Mucosa of descending colon (tissue), 3 donors: ENCODE data around the gene RAB11FIP2. TPM values are rescaled to one million over a fixed set of nuclear protein-coding genes. Genes with fewer than 3 reads are reported as not detected.

Experiments
- ATAC-seq: fragments of 200-7000 bp; cut with Tn5 transposase; one replicate; pipeline ENCODE4 v1.9.1; 2020; ENCODE audit warnings: mild to moderate bottlenecking, moderate library complexity
- DNase-seq, 3 donors: peaks; one replicate each; pipeline ENCODE4 v3.0.0-alpha.2; 2020
- H3K36me3 ChIP-seq: fragments of 200-600 bp; one replicate; pipeline ENCODE4 v1.8.0; 2021; ENCODE audit warnings: low read depth, mild to moderate bottlenecking
- H3K4me1 ChIP-seq: fragments of 200-600 bp; one replicate; pipeline ENCODE4 v1.8.0; 2021; ENCODE audit warnings: low read depth, mild to moderate bottlenecking
- H3K4me3 ChIP-seq: fragments of 200-600 bp; one replicate; pipeline ENCODE4 v1.8.0; 2021; ENCODE audit warnings: mild to moderate bottlenecking
- H3K9me3 ChIP-seq: fragments of 200-600 bp; one replicate; pipeline ENCODE4 v1.8.0; 2021; ENCODE audit warnings: mild to moderate bottlenecking
- intact Hi-C, 2 donors: fragments of 100-400 bp; cut with DNase I in 1 of 2; cut with micrococcal nuclease in 1 of 2; formaldehyde crosslinking; loops; one replicate each; pipeline versions ENCODE4 v1.11.0 to v1.11.1; 2022; cut with DNase I, micrococcal nuclease
- total RNA-seq, 3 donors: library from RNA; stranded (reverse); fragmentation: NEBNext Ultra II Directional in 2 of 3; extraction: Animal tissue kit (Norgen Biotek cat#: 25700) in 2 of 3; gene quantifications; one replicate each; pipeline versions ENCODE4 v1.2.1 to v1.2.4, GENCODE V29; 2021 to 2023
- TF ChIP-seq, protein P1 (sequence below): fragments of 200-600 bp; IDR thresholded peaks from one replicate; pipeline ENCODE4 v1.8.0; 2022; ENCODE audit warnings: antibody characterized with exemption, mild to moderate bottlenecking
- donor health status: DM: no; HTN: no; CAD: no; lungs with moderate emphysema.
- donor health status: DM: no; HTN: no; CAD: no.
- donor health status: DM: no; HTN: yes; CAD: no.

RAB11FIP2 gene
- total RNA-seq, 3 donors from 2014 or later = 8.1 to 34.6 (median 9.8) TPM

DNA sequence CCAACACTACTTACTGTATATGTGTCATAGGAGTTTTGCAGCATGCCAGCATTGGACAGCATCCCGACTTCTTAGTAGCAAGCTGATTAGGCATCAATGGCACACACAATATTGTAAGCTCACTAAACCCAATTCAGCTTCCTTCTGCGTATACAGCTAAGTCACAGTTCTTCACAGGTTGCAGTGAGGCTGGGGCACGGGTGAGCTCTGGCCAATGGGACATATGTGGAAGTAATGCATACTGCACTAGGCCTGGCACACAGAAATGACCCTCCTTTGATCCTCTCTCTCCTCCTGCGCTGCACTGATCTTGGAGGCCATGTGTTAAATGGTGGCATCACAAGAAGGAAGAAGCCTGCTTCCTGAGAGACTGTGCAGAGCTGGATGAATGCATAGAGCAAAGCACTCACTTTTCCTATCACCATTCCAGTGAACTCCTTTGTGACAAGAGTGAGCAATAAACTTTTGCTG lies 11.9 kb downstream of the RAB11FIP2 start:
- Histone ChIP-seq H3K4me3 (no peak overlapping the region), H3K9me3 (no peaks in the 10 kb centered on the region), H3K4me1 (no peaks in the 10 kb centered on the region), H3K36me3 (no peaks in the 10 kb centered on the region)
- TF ChIP-seq, protein P1, sequence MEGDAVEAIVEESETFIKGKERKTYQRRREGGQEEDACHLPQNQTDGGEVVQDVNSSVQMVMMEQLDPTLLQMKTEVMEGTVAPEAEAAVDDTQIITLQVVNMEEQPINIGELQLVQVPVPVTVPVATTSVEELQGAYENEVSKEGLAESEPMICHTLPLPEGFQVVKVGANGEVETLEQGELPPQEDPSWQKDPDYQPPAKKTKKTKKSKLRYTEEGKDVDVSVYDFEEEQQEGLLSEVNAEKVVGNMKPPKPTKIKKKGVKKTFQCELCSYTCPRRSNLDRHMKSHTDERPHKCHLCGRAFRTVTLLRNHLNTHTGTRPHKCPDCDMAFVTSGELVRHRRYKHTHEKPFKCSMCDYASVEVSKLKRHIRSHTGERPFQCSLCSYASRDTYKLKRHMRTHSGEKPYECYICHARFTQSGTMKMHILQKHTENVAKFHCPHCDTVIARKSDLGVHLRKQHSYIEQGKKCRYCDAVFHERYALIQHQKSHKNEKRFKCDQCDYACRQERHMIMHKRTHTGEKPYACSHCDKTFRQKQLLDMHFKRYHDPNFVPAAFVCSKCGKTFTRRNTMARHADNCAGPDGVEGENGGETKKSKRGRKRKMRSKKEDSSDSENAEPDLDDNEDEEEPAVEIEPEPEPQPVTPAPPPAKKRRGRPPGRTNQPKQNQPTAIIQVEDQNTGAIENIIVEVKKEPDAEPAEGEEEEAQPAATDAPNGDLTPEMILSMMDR = no peak
- ATAC-seq = no peak
- DNase-seq = no peak
- intact Hi-C loops = no loop called here

DNA sequence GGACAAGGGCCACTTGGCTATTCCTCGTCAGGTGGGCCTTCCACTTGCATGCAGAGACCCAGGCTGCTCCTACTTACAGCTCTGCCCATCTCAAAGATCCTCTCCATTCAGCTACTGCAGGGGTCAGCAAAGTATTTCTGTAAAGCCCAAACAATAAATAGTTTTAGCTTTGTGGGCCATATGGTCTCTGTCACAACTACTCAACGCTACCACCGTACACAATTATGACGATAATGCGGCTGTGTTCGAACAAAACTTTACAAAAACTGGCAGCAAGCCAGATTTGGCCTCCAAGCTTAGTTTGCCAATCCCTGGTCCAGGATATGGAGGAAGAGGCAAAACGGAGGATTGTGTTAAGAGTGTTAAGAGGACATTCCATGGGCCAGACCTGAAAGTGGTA lies 12.8 kb downstream of the RAB11FIP2 start:
- Histone ChIP-seq H3K4me1 (no peaks in the 10 kb centered on the region), H3K36me3 (no peaks in the 10 kb centered on the region), H3K9me3 (no peaks in the 10 kb centered on the region), H3K4me3 (no peak overlapping the region)
- intact Hi-C loops = no loop called here
- TF ChIP-seq, protein P1 = no peak
- ATAC-seq (no peak), DNase-seq (no peak)

DNA sequence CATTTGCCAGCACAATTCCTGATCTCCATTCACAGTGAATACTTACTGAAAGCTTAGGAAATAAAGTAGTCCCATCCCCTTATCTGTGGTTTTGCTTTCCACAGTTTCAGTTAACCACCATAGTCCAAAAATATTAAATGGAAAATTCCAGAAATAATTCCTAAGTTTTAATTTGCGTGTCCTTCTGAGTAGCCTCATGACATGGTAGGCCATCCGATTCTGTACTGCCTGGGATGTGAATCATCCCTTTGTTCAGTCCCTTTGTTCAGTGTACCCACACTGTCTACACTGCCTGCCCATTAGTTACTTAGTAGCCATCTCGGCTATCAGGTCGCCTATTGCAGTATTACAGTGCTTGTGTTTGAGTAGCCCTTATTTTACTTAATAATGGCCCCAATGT lies 14.2 kb downstream of the RAB11FIP2 start:
- Histone ChIP-seq H3K4me1 (no peaks in the 10 kb centered on the region), H3K9me3 (no peaks in the 10 kb centered on the region), H3K4me3 (no peak overlapping the region), H3K36me3 (no peaks in the 10 kb centered on the region)
- intact Hi-C loops = no loop called here
- DNase-seq (no peak), ATAC-seq (no peak)
- TF ChIP-seq, protein P1 = no peak

DNA sequence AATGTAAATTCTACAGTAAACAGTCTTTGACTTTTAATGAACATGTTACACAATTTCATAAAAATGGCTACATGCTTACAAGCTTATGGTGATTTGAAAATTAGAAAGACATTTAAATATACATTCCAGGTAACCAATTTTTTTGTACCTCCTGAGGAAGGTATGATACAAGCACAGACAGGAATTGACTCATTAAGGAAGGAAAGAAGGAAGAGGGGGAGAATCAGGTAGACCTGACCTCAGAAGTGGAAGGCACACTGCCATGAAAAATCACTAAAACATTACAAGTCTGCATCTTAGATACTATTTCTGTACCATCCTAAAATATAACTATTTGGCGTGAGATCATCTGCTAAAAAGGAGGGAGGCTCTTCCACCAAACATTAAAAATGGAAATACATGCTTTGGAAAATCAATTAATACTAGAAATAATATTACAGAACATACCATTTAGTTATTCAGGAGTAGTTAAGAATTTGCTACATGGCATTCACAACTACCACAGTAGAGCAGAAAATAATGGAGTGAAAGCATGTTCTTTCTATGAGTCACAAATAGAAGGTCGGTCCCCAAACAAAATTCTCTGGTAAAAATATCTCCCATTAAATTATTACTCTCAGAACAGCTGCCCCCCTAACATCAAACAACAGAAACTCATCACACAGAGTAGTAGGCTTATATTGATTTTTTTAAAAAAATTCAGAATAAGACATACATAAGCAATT lies 15.2 kb downstream of the RAB11FIP2 start:
- H3K4me1 ChIP-seq = no peaks in the 10 kb centered on the region
- H3K36me3 ChIP-seq = no peaks in the 10 kb centered on the region
- ATAC-seq = no peak
- no peaks in the 10 kb centered on the region for H3K9me3 ChIP-seq
- H3K4me3 ChIP-seq = no peak overlapping the region
- intact Hi-C loops = no loop called here
- TF ChIP-seq, protein P1 = no peak
- DNase-seq = no peak

DNA sequence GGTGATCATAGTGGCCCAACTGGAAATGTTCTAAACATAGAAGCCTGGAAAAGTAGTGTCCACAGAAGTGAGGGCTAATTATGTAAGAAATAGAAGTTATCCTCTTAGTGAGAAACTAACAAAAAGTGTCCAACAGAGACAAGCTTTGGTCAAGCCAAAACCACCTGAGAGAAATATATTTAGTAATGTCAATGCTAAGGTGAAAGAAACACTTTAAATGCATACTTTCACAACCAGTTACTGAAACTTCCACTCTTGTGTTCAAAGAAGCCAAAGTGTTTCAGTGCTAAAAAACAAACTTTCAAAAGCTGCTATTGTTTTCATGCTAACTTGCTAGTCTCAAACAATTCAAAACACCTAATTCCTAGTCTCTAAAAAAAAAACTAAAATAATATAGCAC lies 18.1 kb downstream of the RAB11FIP2 start:
- ATAC-seq = no peak
- Histone ChIP-seq H3K4me1 (no peaks in the 10 kb centered on the region), H3K36me3 (no peaks in the 10 kb centered on the region), H3K9me3 (no peaks in the 10 kb centered on the region), H3K4me3 (no peak overlapping the region)
- intact Hi-C loops = no loop called here
- TF ChIP-seq, protein P1 = no peak
- DNase-seq = no peak
